Measurements from ENCODE around the gene FAM20C. TPM values are rescaled to one million over a fixed set of nuclear protein-coding genes. Genes with fewer than 3 reads are reported as not detected.

The FAM20C gene
- total and polyA plus RNA-seq, 2 donors (not counting 3 experiments of a cell fraction or from before 2014, with no cell fraction given): 14.2 to 34.5 TPM

- Histone ChIP-seq H3K79me2 (ENCODE audit: control insufficient read depth, insufficient read depth, low read length) (no peaks in the 10 kb centered on the region), H3K4me3 (replicated peaks in 1 of 3; ENCODE audit: insufficient read depth in 1 of 3, low read depth in 1 of 3, low read length in 3 of 3) (no peak overlapping the region), H3K36me3 (ENCODE audit: control insufficient read depth in 2 of 2, extremely low read depth in 1 of 2, insufficient read depth in 2 of 2, low read length in 2 of 2) (no peaks in the 10 kb centered on the region), H3K9ac (replicated peaks; ENCODE audit: extremely low read depth, insufficient read depth, low read length) (no peak overlapping the region), H4K20me1 (replicated peaks; ENCODE audit: control insufficient read depth, extremely low read depth, insufficient read depth, low read length) (no peaks in the 10 kb centered on the region), H3K27me3 (ENCODE audit: control insufficient read depth in 2 of 2, insufficient read depth in 2 of 2, low read length in 2 of 2) (peaks cover 34 to 44% of the 10 kb centered on the region in 2 experiments), H2AFZ (ENCODE audit: low read depth, low read length) (no peak overlapping the region), H3K27ac (ENCODE audit: insufficient read depth, low read depth, low read length) (no peak overlapping the region), H3K4me1 (ENCODE audit: control insufficient read depth, extremely low read depth, insufficient read depth, low read length) (no peaks in the 10 kb centered on the region), H3K9me1 (replicated peaks; ENCODE audit: control insufficient read depth, extremely low read depth, insufficient read depth, low read length) (no peaks in the 10 kb centered on the region), H3K9me3 (replicated peaks; ENCODE audit: control insufficient read depth, insufficient read depth, low read length) (no peaks in the 10 kb centered on the region), H3K4me2 (ENCODE audit: insufficient read depth, low read length) (no peak overlapping the region)
- FAIRE-seq: no peak
- TF ChIP-seq FOS (IDR thresholded peaks at IDR 0.05; ENCODE audit: borderline replicate concordance, insufficient read depth, low read length) (no peak), POLR2A (IDR thresholded peaks at IDR 0.05; ENCODE audit: low read depth, low read length) (no peak), GATA2 (IDR thresholded peaks at IDR 0.05; ENCODE audit: insufficient read depth, insufficient read length, low read depth, low read length) (no peak), POLR2AphosphoS5 (IDR thresholded peaks at IDR 0.05; ENCODE audit: insufficient read depth, low read depth, low read length) (no peak), CTCF (IDR thresholded peaks at IDR 0.05; ENCODE audit: extremely low read depth in 1 of 2, insufficient read depth in 1 of 2, low read depth in 1 of 2, low read length in 2 of 2) (no peak), EZH2 (IDR thresholded peaks at IDR 0.05; ENCODE audit: borderline replicate concordance, low read depth, low read length, severe bottlenecking) (no peak), MAX (IDR thresholded peaks at IDR 0.05; ENCODE audit: insufficient read depth, insufficient read length) (no peak), MYC (IDR thresholded peaks at IDR 0.05; ENCODE audit: low read depth, low read length) (no peak), JUN (IDR thresholded peaks at IDR 0.05; ENCODE audit: borderline replicate concordance, insufficient read depth, insufficient read length, low read depth) (no peak)
- dilution Hi-C loops (cut with MboI; ENCODE audit: extremely low pct_ligation_motif_present, low sequenced_read_pairs): no loop called here
- ChIA-PET POLR2A (no interaction called here), CTCF (no interaction called here)
- DNase-seq (ENCODE audit: low read depth, low spot score): no peak
- intact Hi-C loops (cut with micrococcal nuclease): no loop called here
- BruUV-seq (replicated peaks): no TSS peak
Measured at GRCh38 chr7:288671-289101, 96.3 kb downstream of the FAM20C start.
